ENCODE measurements around the gene AIFM3. TPM values are rescaled to one million over a fixed set of nuclear protein-coding genes. Genes with fewer than 3 reads are reported as not detected.

AIFM3 gene
- total RNA-seq, 1 experiment from 2014 or later = 1.1 TPM

- Mint-ChIP-seq H3K4me3 (ENCODE audit: unreplicated experiment) (no peak overlapping the region), H3K36me3 (ENCODE audit: insufficient read depth, unreplicated experiment) (no peaks in the 10 kb centered on the region), H3K4me1 (ENCODE audit: insufficient read depth, unreplicated experiment) (no peaks in the 10 kb centered on the region), H3K27me3 (ENCODE audit: insufficient read depth, unreplicated experiment) (no peaks in the 10 kb centered on the region), H3K9me3 (ENCODE audit: unreplicated experiment) (no peaks in the 10 kb centered on the region), H3K27ac (ENCODE audit: low read depth, unreplicated experiment) (no peak overlapping the region)
- no TSS peak for BruUV-seq (replicated peaks)
- CTCF ChIA-PET = no interaction called here
- DNase-seq (ENCODE audit: unreplicated experiment) = no peak
- no peak for TF ChIP-seq CTCF (IDR thresholded peaks at IDR 0.05; ENCODE audit: unreplicated experiment)
- intact Hi-C loops (cut with micrococcal nuclease) = no loop called here
- POLR2A ChIA-PET = interaction anchor here (0.5 to 0.7 kb wide), 2 partner anchors 73 to 359 kb away, joined by 3 read pairs; no protein-coding TSS in a partner anchor
These were observed 883 bp upstream of the AIFM3 start for GRCh38 chr22:20965888-20966855.

- no peak for TF ChIP-seq CTCF (IDR thresholded peaks at IDR 0.05; ENCODE audit: unreplicated experiment)
- ChIA-PET POLR2A (no interaction called here), CTCF (interaction anchor here (1.1 kb wide), 1 partner anchor 14 kb away, joined by 3 read pairs; the partner anchor contains the start of gene LZTR1)
- Mint-ChIP-seq H3K9me3 (ENCODE audit: unreplicated experiment) (no peaks in the 10 kb centered on the region), H3K27me3 (ENCODE audit: insufficient read depth, unreplicated experiment) (no peaks in the 10 kb centered on the region), H3K27ac (ENCODE audit: low read depth, unreplicated experiment) (no peak overlapping the region), H3K4me3 (ENCODE audit: unreplicated experiment) (no peak overlapping the region), H3K4me1 (ENCODE audit: insufficient read depth, unreplicated experiment) (no peaks in the 10 kb centered on the region), H3K36me3 (ENCODE audit: insufficient read depth, unreplicated experiment) (no peaks in the 10 kb centered on the region)
- intact Hi-C loops (cut with micrococcal nuclease) = no loop called here
- BruUV-seq (replicated peaks) = no TSS peak
- DNase-seq (ENCODE audit: unreplicated experiment) = no peak
These were observed 699 bp downstream of the AIFM3 start for GRCh38 chr22:20967697-20968211.

DNA sequence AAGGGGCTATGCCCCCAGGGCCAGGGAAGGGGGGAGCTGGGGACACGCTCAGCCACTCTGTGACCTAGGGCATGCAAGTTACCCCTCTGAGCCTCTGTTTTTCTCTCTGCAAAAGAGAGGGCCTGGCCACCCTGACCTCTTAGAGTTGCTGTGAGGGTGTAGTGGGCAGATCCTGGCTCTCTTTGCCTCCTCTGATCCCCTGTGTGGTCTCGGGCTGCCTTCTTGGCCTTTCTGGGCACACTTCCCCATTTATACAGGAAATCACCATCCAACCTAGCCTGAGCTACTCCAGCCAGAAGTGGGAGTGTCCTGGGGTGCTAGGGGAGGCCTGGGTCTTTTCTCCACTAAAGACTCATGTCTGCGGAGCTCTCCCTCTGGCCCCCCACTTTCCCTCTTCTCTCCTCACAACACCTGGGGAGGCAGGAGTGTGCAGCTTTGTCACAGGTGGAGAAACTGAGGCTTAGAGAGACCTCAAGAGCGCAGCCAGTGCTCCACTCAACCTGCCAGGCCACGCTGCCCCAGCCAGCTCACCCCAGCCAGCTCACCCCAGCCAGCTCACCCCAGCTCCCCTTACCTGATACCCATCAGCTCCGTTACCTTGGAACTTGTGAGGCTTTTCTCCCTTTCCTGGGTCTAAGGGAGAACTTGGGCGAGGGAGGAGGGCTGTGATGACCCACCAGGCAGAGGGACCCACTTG, 1.4 kb downstream of the AIFM3 start:
- ChIA-PET CTCF (no interaction called here), POLR2A (no interaction called here)
- TF ChIP-seq CTCF (IDR thresholded peaks at IDR 0.05; ENCODE audit: unreplicated experiment) = no peak
- Mint-ChIP-seq H3K4me3 (ENCODE audit: unreplicated experiment) (no peak overlapping the region), H3K4me1 (ENCODE audit: insufficient read depth, unreplicated experiment) (no peaks in the 10 kb centered on the region), H3K27me3 (ENCODE audit: insufficient read depth, unreplicated experiment) (no peaks in the 10 kb centered on the region), H3K36me3 (ENCODE audit: insufficient read depth, unreplicated experiment) (no peaks in the 10 kb centered on the region), H3K27ac (ENCODE audit: low read depth, unreplicated experiment) (no peak overlapping the region), H3K9me3 (ENCODE audit: unreplicated experiment) (no peaks in the 10 kb centered on the region)
- DNase-seq (ENCODE audit: unreplicated experiment) = no peak
- no TSS peak for BruUV-seq (replicated peaks)
- intact Hi-C loops (cut with micrococcal nuclease) = no loop called here

Measured in MCF 10A (cell line).